ENCODE data around the gene NSG1.
A peak's percentile ranks its signal among the peaks of the same experiment; 100 is the strongest.
"Not testable (repeated sequence)": the region's sequence is repeated elsewhere in the genome, so short reads cannot be mapped to it uniquely, and the experiment has no call there.

Gene NSG1

DNA sequence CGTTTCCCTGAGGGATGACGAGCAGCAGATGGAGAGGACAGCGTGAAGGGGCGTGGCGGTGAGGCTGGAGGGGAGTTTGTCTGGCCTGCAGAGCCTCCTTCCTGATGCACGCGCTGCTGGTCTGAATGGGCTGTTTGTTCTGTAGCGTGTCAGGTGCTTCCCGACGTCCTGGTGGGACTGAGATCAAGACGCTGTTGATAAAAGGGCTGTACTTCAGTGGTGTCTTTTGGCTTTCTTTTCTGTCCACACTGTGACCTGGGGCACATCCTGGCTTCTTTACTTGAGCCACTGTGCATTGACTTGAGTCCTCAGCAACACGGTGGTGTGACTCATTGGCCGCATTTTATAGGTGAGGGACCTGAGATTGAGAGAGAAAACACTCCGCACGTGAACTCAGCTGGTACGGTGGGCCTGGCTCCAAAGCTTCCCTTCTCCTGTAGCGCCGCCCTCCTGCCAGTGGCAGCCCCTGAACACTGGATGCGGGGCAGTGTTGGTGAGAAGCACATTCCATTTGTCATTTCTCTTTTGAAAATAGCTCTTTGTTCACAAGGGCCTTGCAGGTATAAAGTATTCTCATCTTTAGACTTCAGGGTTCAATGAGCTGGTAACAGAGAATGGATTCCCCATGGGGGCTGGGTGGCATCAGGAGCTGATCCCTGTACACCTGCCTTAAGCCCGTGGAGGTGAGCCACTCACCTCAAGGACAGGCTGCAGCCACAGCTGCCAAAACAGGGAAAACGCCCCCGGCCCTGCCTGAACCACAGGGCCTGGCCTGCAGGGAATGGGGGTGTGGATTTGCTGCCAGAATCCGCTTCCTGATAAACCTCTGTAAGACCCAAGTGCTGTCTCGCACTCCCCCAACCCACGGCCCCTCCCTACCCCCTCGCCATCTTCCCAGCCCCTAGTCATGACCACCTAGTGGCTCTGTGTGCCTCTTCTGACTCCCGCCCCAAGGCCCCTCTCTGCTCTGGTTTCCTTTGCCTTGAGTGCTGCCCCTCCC, 29.2 kb downstream of the NSG1 start:
- Mint-ChIP-seq H3K27ac (peak overlapping the region; percentile 53), H3K9me3 (no peaks in the 10 kb centered on the region)

DNA sequence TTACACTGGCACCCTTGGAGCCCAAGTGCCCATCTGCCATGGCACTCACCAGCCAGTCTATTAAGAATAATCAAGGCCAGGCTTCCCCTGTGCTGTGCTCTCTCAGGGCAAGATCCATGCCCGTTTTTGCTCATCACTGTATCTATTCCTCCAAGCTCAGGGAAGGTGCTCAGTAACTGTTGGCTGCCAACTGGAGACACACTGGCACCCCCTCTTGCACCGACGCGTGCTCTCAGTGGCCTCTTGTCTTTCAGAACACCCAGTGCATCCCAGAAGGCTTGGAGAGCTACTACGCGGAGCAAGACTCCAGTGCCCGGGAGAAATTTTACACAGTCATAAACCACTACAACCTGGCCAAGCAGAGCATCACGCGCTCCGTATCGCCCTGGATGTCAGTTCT, 30.1 kb downstream of the NSG1 start:
- no peak for DNase-seq (ENCODE audit: low spot score in 2 of 2)
- peak overlapping the region; percentile 53 for H3K27ac Mint-ChIP-seq
- H3K4me3 Mint-ChIP-seq, result no peak overlapping the region
- H3K4me1 Mint-ChIP-seq, result peaks cover 5% of the 10 kb centered on the region
- peaks cover 49% of the 10 kb centered on the region for H3K36me3 Mint-ChIP-seq
- H3K9me3 Mint-ChIP-seq, result no peaks in the 10 kb centered on the region
- no peak for ATAC-seq

More for the DNA sequence above, 29.2 kb downstream of the NSG1 start:
- DNase-seq (ENCODE audit: low spot score in 2 of 2), result no peak
- Mint-ChIP-seq H3K4me1 (peaks cover 5% of the 10 kb centered on the region), H3K36me3 (peaks cover 40% of the 10 kb centered on the region), H3K4me3 (no peak overlapping the region)
- no peak for ATAC-seq

DNA sequence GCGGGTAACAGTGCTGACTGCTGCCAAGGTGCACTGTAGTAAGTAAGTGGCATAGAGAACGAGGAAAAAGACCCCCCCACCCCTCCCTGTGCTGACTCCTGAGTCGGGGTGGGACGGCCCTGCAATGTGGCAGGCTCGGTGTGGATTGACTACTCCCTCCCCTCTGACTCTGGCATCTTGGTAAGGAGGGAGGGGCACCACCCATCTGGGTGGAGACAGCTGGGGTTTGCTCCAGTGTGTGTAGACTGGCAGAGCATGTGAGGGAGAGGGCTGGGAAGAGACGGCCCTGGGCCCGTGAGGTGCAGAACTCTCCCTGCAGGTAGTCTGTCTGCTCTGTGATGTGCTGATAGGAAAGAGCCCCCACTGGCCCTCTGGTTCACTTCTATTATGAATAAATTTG, 31.0 kb downstream of the NSG1 start:
- Mint-ChIP-seq H3K4me3 (no peak overlapping the region), H3K27ac (peak overlapping the region; percentile 81), H3K4me1 (peaks cover 5% of the 10 kb centered on the region), H3K9me3 (no peaks in the 10 kb centered on the region), H3K36me3 (peaks cover 58% of the 10 kb centered on the region)
- DNase-seq (ENCODE audit: low spot score in 2 of 2), result no peak
- ATAC-seq, result no peak

- Mint-ChIP-seq H3K36me3 (peaks cover 68% of the 10 kb centered on the region), H3K27ac (peak overlapping the region; percentile 81), H3K4me1 (peaks cover 5% of the 10 kb centered on the region), H3K4me3 (no peak overlapping the region), H3K9me3 (no peaks in the 10 kb centered on the region)
- ATAC-seq (peak; percentile 46), DNase-seq (ENCODE audit: low spot score in 2 of 2) (no peak)
These were observed 31.9 kb downstream of the NSG1 start for GRCh38 chr4:4418676-4419390.

- no peak for DNase-seq (ENCODE audit: low spot score in 2 of 2)
- Mint-ChIP-seq H3K27ac (peak overlapping the region; percentile 81), H3K9me3 (no peaks in the 10 kb centered on the region), H3K4me3 (no peak overlapping the region), H3K36me3 (peaks cover 74% of the 10 kb centered on the region), H3K4me1 (peaks cover 5% of the 10 kb centered on the region)
- ATAC-seq, result no peak
These were observed 33.0 kb downstream of the NSG1 start for GRCh38 chr4:4419896-4420295.

GRCh38 chr4:4420421-4420820, 33.5 kb downstream of the NSG1 start:
- peaks cover 74% of the 10 kb centered on the region for H3K36me3 Mint-ChIP-seq
- H3K4me1 Mint-ChIP-seq, result peaks cover 5% of the 10 kb centered on the region
- ATAC-seq, result no peak
- no peak for DNase-seq (ENCODE audit: low spot score in 2 of 2)
- H3K4me3 Mint-ChIP-seq, result no peak overlapping the region
- no peaks in the 10 kb centered on the region for H3K9me3 Mint-ChIP-seq
- peak overlapping the region; percentile 81 for H3K27ac Mint-ChIP-seq

- DNase-seq (ENCODE audit: low spot score in 2 of 2) (no peak), ATAC-seq (no peak)
- Mint-ChIP-seq H3K4me3 (no peak overlapping the region), H3K4me1 (peaks cover 5% of the 10 kb centered on the region), H3K9me3 (no peaks in the 10 kb centered on the region), H3K36me3 (peaks cover 81% of the 10 kb centered on the region), H3K27ac (no peak overlapping the region)
These were observed 34.5 kb downstream of the NSG1 start for GRCh38 chr4:4421356-4421755.

DNA sequence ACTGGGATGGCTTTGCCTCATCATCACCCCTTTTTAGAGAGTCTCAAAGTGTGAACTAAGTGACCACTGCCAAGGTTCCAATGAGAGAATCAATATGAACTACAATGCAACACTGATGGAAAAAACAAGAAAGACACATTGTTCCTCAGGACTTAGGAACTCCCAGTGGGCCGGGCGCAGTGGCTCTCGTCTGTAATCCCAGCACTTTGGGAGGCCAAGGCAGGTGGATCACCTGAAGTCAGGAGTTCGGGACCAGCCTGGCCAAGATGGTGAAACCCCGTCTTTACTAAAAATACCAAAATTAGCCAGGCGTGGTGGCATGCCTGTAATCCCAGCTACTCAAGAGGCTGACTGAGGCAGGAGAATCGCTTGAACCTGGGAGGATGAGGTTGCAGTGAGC, 35.2 kb downstream of the NSG1 start:
- Mint-ChIP-seq H3K36me3 (peaks cover 82% of the 10 kb centered on the region), H3K4me1 (peaks cover 11% of the 10 kb centered on the region)
- not testable (repeated sequence) for DNase-seq (ENCODE audit: low spot score in 2 of 2); H3K27ac Mint-ChIP-seq; H3K9me3 Mint-ChIP-seq; ATAC-seq; H3K4me3 Mint-ChIP-seq

DNA sequence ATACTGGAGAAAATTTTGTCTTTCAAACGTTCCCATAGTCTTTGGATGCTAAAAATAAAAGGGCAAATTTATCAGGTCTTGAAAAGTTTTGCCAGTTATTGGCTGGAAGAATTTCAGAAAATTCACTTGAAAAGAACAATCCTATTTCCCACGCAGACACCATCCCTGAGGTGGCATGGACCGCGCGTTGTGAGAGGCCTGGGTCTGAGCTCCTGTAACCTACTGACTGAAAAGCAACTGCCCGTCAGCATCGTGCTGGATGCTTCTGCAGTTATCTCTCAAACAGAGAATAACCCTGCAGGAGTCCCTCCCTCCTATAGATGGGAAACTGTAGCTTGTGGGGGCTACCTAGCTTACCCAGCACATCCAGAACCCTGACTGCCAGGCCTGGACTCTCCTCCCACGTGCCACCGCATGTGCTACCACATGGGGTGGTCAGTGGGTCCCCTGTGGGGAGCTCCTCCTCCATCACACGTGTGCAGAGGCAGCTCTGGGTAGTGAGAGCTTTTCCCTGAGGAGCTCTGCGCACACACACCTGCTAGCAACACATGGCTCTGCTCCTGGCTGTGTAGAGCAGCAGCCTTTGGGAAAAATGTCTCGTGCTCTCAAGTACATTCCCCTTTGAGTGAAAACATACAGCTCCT, 36.1 kb downstream of the NSG1 start:
- Mint-ChIP-seq H3K9me3 (no peaks in the 10 kb centered on the region), H3K27ac (no peak overlapping the region)

GRCh38 chr4:4423706-4424498, 37.0 kb downstream of the NSG1 start:
- DNase-seq (ENCODE audit: low spot score in 2 of 2) (no peak), ATAC-seq (no peak)
- Mint-ChIP-seq H3K4me1 (peaks cover 6% of the 10 kb centered on the region), H3K27ac (peak overlapping the region; percentile 70), H3K9me3 (no peaks in the 10 kb centered on the region), H3K36me3 (peaks cover 65% of the 10 kb centered on the region), H3K4me3 (no peak overlapping the region)

More for the DNA sequence above, 36.1 kb downstream of the NSG1 start:
- peaks cover 11% of the 10 kb centered on the region for H3K4me1 Mint-ChIP-seq
- no peak overlapping the region for H3K4me3 Mint-ChIP-seq
- peaks cover 74% of the 10 kb centered on the region for H3K36me3 Mint-ChIP-seq
- ATAC-seq (no peak), DNase-seq (ENCODE audit: low spot score in 2 of 2) (no peak)

- ATAC-seq (no peak), DNase-seq (ENCODE audit: low spot score in 2 of 2) (no peak)
- peaks cover 58% of the 10 kb centered on the region for H3K36me3 Mint-ChIP-seq
- no peak overlapping the region for H3K4me3 Mint-ChIP-seq
- peaks cover 6% of the 10 kb centered on the region for H3K4me1 Mint-ChIP-seq
- H3K9me3 Mint-ChIP-seq, result no peaks in the 10 kb centered on the region
- peak overlapping the region; percentile 70 for H3K27ac Mint-ChIP-seq
These were observed 37.7 kb downstream of the NSG1 start for GRCh38 chr4:4424499-4425115.

DNA sequence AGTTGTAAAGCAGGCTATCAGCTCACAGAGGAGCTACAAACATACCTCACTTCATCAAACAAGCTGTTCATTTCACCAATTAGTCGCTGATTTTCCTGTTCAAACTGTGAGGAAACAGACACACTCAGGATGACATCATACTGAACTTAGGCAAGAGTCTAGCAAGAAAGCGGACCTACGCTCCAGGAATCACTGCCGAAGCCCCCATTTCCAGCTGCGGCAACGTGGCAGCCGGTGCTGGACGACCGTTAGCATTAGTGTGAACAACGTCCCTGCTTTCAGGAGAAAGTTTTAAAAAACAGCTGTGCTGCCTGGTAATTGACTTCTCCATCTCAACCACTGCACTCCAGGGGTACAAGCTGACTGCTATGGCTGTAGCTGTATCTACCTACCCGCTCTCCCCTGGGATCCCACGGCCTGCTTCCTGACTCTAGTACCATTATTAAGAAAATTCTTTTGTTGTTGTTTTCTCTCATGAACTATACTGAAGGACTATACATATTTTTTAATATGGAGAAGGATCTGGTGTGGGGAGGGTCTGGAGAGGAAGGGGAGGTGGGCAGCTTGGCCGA, 38.3 kb downstream of the NSG1 start:
- Mint-ChIP-seq H3K4me1 (peaks cover 6% of the 10 kb centered on the region), H3K9me3 (no peaks in the 10 kb centered on the region), H3K27ac (peak overlapping the region; percentile 75), H3K36me3 (peaks cover 54% of the 10 kb centered on the region), H3K4me3 (no peak overlapping the region)
- ATAC-seq (no peak), DNase-seq (ENCODE audit: low spot score in 2 of 2) (no peak)

DNA sequence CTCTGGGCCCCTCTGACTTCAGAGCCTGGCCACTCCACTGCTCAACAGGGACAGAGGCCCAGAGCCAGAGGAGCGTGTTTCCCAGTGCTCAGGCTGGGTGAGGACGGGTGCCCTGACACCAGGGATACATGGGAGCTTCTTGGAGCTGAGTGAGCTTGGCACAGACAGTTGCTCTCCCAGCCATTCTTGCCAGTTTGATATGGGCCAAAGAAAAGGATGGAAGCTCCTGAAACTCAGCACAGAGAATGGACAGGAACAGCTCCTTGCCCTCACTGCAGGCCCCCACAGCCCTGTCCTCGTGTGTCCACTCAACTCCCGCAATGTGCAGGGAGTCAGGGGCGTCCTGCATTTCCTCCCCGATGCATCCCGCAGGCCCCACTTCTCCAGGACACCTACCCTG, 38.8 kb downstream of the NSG1 start:
- DNase-seq (ENCODE audit: low spot score in 2 of 2), result no peak
- ATAC-seq, result no peak
- Mint-ChIP-seq H3K9me3 (no peaks in the 10 kb centered on the region), H3K4me1 (peaks cover 6% of the 10 kb centered on the region), H3K4me3 (no peak overlapping the region), H3K27ac (peak overlapping the region; percentile 75), H3K36me3 (peaks cover 51% of the 10 kb centered on the region)

DNA sequence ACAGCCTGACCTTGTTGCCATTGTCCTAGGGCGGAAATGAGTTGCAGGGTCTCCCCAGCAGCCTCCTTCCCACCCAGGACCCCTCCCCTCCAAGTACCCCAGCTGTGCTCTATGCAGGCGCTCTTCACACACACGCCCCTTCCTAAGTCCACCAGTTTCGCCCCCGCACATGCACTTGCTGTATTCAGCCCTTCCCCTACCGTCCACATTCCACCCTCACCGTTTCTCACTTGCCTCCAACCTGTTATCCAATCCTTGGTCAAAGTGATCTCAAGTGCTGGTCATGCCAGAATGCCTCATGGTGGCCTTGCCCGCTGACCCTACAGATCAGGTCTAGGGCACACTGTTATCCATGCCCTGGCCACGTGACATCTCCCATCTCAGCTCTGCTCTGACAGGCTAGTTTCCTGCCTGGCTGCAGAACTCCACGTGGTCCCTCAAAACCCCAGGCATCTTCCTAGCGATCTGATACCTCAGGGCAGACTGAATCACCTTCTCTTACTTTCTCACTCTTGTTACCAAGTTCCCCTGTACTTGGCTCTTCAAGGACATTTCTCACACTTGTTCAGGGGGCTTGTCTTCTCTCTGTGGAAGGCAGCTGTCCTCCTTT, 39.7 kb downstream of the NSG1 start:
- DNase-seq (ENCODE audit: low spot score in 2 of 2), result no peak
- peaks cover 9% of the 10 kb centered on the region for H3K4me1 Mint-ChIP-seq
- H3K9me3 Mint-ChIP-seq, result no peaks in the 10 kb centered on the region
- ATAC-seq, result no peak
- peak overlapping the region; percentile 43 for H3K27ac Mint-ChIP-seq
- H3K4me3 Mint-ChIP-seq, result no peak overlapping the region
- H3K36me3 Mint-ChIP-seq, result peaks cover 42% of the 10 kb centered on the region
